Measurements from ENCODE around the gene CSNK2A3.

GRCh38 chr11:11313426-11313825 is 39.6 kb downstream of the CSNK2A3 start:
- TF ChIP-seq POLR2A (IDR thresholded peaks at IDR 0.05): no peak
- TF ChIP-seq EP300 (IDR thresholded peaks at IDR 0.05): no peak
- no peak for TF ChIP-seq CTCF (IDR thresholded peaks at IDR 0.05)
- TF ChIP-seq POLR2AphosphoS5 (IDR thresholded peaks at IDR 0.05): no peak

Measured in sigmoid colon (tissue), 4 donors.